HPDE6-E6E7 (cell line): ENCODE results near the gene PHLPP2.
"Not testable (repeated sequence)": the region's sequence is repeated elsewhere in the genome, so short reads cannot be mapped to it uniquely, and the experiment has no call there.

Source experiments
- DNase-seq: peaks from one replicate; pipeline ENCODE4 v3.0.0; 2011; ENCODE audit warnings: missing footprints; ENCODE audit errors: extremely low spot score

PHLPP2 gene

DNA sequence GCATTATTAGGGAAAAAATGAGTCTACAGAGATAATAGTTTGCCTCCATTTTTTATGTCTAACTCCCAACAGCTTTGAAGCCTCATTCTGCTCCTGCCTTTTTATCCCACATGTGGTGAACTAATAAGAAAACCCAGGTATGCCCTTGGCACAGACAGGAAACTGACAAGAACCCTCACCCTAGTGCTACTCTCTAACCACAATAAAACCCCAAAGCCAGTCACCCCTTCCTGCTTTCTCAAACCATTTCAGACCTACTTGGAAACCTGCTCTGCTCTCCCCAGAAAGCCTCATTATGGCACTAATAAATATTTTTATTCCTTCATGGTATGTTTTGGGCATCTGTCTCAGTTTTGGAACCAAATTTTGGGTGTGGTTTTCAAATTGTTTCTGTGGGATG is 102.4 kb downstream of the PHLPP2 start:
- DNase-seq: no peak

DNA sequence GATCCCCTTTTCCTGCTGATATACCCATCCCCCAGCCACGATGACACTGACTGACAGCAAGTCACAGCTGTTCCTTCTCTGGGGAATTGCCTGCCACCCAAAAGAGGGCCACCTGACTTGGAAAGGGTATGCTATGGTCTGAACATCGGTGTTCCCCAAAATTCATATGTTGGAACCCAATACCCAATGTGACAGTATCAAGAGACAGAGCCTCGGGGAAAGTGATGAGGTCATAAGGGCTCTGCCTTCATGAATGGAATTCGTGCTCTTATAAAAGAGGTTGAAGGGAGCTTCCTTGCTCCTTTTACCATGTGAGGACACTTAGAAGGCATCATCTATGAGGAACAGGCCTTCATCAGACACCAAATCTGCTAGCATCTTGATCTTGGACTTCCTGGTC is 106.1 kb downstream of the PHLPP2 start:
- DNase-seq: no peak

DNA sequence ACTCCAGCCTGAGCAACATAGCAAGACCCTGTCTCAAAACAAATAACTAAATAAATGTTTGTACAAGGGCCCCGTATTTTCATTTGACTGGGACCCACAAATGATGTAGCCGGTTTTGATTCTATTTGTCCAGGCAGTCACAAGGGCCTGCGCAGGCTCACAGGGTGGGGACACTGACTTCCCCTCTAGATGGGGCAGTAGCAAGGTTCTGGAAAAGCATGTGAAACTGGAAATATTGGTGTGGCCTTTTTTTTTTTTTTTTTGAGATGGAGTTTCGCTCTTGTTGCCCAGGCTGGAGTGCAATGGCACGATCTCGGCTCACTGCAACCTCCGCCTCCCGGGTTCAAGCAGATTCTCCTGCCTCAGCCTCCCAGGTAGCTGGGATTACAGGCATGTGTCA is 109.5 kb downstream of the PHLPP2 start:
- DNase-seq: not testable (repeated sequence)

DNA sequence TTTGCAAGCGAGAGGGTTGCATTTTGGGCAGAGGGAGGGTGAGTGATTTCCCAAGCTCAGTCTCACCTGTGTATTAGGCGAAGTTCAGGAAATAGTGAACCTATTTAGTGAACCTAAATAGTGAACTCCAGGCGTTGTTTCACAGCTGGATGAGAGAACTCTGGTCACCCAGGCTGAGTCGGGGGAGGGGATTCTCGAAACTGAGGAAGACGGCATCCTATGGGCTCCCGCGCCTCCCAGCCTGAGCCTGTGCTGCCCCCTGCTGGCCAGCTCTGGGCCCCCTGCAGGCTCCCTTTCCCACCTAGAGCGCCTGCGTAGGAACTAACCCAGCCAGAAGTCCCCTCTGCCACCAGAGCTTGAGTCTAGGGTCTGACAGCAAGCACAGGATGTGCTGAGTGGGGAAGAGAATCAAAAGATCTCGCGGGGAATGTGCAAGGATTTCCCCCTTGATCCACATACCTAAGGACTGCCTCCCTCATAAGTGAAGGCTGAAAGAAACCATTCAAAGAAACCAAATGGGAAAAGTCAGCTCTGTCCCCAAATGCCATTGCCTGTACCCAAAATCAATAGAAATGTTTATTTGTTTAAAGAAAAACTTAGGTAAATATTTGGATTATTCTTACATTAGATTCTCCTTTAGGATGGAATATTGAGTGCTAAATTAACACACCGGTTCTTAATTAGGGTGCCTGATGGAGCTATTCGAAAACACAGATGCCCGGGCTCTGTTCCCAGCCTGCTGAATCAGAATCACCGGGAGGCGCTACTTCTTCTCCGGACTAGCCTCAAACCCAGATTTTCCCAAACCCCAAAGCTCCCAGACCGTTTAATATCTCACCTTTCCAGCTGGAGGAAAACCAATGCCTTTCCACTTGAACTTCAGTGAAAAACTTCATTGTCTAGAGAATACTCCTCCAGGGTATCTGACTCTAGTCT is 113.3 kb downstream of the PHLPP2 start:
- peak; percentile 80 for DNase-seq

DNA sequence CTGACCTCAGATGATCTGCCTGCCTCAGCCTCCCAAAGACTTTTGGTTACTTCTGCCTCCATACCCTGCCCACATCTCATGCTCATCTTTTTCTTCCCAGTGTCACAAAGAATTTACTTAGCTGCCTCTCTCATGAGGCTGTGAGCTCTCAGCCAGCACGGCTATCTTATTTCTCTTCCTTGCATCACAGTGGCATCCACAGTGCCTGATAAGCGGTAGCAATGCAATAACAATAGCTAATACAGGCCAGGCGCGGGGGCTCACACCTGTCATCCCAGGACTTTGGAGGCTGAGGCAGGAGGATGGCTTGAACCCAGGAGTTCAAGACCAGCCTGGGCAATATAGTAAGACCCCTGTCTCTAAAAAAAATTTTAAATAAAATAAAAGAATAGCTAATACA is 114.1 kb downstream of the PHLPP2 start:
- no peak for DNase-seq

DNA sequence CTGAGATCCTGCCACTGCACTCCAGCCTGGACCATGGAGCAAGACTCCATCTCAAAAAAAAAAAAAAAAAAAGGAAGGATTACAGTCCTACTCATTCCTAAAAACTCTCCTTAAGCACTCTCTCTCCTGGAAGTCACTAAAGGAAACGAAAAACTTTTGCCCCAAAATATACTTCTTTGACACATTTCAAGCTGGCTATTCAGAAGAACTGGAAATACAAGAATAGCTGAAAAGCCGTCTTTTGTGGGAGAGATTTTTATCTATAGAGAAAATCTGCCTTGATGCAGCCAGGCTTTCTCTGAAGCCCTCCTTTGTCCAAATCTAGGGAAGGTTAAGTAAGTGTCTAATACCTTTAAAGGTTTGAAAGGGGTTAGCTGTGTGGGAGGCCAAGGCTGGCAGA is 115.4 kb downstream of the PHLPP2 start:
- no peak for DNase-seq

DNA sequence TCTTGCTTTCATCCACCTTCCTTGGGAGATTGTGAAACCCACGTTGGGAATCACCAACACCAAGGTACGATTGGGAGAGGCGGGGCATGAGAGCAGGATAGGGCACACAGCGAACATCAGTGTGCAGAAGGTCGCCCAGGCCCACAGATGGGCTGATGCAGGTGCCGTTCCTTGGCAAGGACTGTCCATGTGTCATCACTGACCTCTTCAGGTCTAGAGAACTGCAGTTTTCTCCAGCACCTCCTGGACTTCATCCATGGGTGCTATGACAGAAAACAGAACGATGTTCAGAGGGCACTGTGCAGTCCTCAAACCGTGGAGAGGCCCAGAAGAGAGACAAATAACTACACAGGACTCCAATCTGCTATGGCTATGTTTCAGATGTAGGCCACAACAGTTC is 123.7 kb downstream of the PHLPP2 start:
- no peak for DNase-seq

DNA sequence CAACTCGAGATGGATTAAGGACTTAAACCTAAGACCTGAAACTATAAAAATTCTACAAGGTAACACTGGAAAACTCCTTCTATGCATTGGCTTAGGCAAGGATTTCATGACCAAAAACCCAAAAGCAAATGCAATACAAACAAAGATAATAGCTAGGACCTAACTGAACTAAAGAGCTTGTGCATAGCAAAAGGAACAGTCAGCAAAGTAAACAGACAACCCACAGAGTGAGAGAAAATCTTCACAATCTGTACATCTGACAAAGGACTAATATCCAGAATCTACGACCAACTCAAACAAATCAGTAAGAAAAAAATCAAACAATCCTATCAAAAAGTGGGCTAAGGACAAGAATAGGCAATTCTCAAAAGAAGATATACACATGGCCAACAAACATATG is 126.1 kb downstream of the PHLPP2 start:
- not testable (repeated sequence) for DNase-seq

DNA sequence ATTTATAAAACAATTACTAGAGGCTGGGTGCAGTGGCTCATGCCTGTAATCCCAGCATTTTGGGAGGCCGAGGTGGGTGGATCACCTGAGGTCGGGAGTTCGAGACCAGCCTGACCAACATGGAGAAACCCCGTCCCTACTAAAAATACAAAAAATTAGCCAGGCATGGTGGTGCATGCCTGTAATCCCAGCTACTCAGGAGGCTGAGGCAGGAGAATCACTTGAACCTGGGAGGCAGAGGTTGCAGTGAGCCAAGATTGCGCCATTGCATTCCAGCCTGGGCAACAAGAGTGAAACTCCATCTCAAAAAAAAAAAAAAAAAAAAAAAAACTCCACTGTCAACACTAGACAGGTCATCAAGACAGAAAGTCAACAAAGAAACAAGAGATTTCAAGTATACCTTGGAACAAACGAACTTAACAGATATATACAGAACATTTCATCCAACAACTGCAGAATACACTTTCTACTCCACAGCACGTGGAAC is 129.1 kb downstream of the PHLPP2 start:
- not testable (repeated sequence) for DNase-seq
